Cerebellar cortex (tissue), 1 donor: ENCODE measurements around the gene NT5C1B.

Source experiments
- DNase-seq: peaks from one replicate; pipeline ENCODE4 v3.0.0-alpha.2; 2015; ENCODE audit warnings: low spot score

Gene NT5C1B

DNA sequence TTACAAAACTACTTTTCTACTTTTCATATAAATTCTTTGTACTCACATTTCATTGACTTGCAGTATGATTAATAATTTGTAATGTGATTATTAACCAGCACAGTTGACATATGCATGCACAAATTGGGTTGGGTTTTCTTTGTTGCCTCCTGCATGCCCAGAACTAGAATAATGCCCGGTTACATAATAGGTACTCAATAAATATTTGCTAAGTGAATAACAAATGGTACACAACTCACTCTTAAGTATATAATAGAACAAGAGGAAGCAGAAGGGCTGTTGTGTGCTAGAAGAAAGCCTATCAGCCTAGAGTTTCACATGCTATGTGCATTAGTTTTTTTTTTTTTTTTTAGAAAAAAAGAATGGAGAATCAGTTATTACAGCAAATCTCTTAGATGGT, 38.2 kb downstream of the NT5C1B start:
- DNase-seq = no peak

DNA sequence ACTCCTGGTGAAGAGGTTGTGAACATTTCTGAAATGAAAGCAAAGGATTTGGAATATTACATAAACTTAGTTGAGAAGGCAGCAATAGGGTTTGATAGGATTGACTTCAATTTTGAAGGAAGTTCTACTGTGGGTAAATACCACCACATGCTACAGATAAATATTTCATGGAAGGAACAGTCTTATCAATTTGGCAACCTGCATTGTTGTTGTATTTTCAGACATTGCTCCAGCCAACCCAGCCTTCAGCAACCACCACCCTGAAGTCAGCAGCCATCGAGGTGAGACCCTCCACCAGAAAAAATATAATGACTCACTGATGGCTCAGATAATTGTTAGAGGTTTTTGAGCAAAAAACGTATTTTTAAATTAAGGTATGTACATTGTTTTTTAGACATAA, 38.9 kb downstream of the NT5C1B start:
- no peak for DNase-seq

DNA sequence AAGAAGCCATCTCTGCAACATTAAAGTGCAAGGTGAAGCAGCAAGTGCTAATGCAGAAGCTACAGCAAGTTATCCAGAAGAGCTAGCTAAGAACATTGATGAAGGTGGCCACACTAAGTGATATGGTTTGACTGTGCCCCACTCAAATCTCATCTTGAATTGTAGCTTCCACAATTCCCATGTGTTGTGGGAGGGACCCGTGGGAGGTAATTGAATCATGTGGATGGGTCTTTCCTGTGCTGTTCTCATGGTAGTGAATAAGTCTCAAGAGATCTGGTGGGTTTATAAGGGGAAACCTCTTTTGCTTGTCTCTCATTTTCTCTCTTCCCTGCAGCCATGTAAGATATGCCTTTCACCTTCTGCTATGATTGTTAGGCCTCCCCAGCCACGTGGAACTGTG, 40.3 kb downstream of the NT5C1B start:
- DNase-seq = no peak

DNA sequence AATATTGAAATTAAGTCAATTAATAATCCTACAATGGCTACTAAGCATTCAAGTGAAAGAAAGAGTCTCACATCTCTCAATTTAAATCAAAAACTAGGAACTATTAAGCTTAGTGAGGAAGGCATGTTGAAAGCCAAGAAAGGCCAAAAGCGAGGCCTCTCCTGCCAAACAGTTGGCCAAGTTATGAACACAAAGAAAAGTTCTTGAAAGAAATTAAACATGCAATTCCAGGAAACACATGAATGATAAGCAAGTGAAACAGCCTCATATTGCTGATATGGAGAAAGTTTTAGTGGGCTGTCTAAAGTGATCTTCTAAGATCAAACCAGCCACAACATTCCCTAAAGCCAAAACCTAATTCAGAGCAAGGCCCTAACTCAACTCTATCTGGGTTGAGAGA, 40.7 kb downstream of the NT5C1B start:
- DNase-seq = no peak

DNA sequence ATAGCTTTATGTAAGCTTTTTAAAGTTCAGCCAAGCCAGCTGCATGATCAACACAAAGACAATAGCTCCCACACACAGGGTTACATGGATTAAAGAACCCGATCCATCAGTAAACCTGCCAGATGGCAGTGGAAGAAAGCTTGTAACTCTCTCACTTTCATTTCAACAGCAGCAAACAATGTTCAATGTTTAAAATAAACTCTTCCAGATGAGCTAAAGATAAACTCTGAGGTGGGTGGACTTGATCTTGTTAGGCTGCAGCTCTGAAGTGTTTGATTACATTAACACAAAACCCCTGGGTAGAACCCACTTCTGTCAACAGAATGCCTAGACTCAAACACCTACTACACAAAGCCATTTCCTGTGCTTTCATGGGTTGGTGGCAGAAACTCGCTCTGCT, 42.8 kb downstream of the NT5C1B start:
- DNase-seq = no peak

DNA sequence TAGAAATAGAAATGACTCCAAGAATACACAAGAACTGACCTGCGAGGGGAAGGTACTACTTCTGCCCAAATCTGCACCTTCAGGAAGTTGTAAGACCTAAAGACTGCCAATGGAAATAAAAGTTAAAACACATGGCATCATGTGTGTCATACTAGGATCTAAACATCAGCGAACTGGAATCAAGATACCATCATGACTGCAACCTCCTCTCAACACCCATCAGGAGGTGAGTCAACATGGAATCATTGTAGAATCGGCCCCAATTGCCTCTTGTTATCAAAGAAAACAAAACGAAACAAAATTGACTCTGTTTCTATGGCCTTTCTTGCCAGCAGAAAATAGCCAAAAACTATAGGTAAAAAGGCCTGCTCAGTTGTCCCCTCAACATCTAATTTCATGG, 44.0 kb downstream of the NT5C1B start:
- no peak for DNase-seq

DNA sequence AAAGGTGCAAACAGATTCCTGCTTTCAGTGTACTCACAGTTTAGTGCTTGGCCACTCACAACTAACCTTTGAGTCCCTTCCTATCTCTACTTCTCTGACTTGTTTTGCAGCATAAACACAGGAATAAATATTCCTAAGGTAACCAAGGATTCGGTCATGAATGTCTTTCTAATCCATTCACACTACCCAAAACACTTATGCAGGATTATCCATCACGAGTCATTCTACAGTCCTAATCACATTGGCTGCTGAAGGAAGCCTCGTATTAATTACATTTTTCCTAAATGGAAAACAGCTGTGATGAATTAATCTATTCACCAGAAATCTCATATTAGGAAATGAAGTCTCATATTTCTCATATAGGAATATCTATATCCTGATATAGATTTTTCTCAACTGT, 45.2 kb downstream of the NT5C1B start:
- no peak for DNase-seq

DNA sequence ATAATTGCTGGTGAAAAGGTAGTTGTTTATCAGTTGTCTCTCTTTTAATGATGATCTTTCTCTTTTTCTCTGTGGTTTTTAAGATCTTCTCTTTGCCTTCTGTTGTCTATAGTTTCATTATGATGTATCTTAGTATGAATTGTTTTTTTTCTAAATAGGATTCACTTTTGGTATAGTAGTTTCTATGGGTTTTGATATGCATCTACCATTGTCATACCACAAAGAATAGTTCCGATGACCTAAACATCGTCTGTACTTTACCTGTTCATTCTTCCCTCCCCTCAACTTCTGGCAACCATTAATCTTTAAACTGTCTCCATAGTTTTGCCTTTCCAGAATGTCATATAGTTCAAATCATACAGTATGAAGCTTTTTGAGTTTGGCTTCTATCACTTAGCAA, 48.5 kb downstream of the NT5C1B start:
- no peak for DNase-seq

DNA sequence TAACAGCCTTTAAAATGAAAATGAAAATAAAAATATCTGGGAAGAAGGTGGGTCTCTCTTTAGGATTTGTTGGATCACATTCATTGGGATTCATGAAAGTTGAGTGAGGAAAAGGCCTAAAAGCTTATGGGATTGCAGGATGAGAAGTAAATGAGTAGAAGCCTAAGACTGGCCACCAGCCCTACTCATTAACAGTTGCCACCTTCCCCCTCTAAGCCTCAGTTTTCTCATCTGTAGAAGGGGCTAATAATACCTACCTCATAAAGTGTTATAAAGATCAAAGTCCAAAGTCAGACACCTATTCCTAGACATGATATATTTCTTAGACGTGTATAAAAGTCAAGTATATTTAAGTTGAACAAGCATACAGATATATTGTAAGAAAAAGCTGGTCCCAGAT, 52.7 kb downstream of the NT5C1B start:
- DNase-seq = no peak

DNA sequence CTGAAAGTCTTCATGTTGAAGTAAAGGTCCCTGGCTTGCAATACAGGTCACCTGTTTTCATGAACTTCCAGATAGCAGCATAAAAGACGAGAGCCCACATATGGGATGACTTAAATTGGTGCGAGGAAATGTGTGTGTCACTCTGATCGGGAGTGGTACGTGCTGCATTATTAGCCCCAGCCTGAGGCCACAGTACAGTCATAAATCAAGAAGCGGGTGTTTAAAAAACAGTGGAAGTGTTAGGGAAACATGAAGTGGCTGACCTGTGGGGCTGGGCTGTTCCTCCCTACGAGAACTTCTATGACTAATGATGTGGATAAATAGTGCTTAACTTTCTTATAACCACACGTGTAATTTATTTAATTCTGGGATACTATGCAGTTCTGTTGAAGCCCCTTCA, 53.3 kb downstream of the NT5C1B start:
- DNase-seq = no peak

DNA sequence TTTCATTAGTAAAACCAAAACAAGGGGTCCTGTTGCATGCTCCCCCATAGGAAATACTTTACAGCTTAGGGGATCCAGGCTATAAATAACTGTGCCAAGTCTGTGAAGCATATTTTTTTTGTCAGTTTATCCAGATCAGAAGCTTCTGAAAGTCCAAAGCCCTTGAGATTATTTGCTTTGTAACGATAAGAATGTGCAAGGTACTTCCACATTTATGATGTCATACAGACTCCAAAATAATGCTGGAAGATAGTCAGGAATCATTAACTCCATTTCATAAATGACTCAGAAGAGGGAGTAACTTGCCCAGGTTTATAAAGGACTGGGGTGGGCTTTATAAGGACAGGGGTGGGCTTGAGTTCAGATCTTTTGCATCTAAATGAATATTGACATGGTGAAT, 58.2 kb downstream of the NT5C1B start:
- DNase-seq = no peak

DNA sequence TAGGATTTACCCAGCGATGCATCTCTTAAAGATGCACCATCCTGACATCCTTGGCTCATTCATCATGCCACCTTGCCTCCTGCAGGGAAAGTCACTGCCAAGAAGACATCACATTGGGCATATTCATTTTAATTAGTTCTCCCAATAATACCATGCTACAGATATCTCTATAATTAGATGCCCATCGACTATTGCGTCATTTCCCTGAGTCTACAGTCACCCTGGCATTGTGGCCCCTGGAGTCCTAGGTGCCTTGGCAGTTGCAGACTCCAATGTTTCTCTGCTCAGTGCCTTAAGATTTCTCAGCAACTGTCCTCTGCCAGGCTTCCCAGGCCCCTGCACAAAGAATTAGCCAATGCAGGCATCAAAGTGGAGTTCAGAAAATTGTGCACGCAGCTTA, 61.5 kb downstream of the NT5C1B start:
- DNase-seq = no peak

DNA sequence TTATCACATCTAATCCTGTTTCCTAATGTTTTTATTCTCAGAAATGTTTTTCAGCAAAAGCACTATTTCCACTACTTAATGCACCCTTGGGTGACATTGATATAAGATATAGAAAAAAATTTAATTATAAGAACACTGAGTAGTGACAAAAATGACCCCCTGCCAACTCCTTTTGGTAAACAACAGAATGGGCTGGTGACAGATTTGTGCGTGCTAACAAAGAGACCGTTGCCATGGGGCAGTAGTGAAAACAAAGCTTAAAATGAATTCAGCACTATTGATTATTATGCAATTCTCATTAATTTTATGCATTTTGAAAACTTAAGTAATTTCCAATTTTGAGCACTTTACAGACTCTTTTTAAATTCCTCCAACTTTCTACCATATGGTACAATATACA, 62.0 kb downstream of the NT5C1B start:
- DNase-seq = no peak

DNA sequence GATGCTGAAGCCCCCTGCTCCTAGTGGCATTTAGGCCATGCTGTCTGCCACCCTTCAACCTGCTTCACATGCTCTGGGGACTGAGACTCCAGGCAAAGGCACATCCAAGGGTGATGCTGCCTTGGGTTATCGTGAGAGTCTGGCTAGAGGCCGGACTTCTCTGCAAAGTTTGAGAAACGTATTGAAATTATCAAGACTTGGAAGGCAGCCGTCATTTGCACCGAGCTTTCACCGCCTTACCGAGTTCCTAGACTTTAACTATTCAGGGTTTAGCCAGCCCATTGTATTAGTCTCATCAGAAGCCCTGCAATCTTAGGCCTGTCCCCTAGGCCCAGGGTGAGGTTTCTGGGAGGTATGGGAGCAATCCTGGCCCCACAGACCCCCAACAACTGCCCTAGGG, 62.9 kb downstream of the NT5C1B start:
- no peak for DNase-seq

DNA sequence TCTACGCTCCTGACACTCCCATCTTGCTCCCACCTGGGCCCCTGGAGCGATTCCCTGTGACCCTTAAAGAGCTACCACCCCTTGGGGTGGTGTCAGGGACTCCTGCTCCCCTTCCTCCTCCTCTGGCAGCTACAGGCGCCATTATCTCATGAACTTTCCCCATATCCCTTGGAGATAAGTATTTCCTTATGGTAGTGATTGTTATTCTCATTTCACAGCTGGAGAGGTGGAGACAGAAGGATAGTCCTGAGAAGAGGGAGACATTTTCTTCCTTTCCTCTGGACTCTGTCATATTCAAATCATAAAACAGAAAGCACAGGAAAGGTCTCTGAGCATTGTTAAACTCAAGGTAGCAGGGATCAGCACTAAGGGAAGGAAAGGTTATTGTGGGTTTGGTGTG, 63.5 kb downstream of the NT5C1B start:
- no peak for DNase-seq

DNA sequence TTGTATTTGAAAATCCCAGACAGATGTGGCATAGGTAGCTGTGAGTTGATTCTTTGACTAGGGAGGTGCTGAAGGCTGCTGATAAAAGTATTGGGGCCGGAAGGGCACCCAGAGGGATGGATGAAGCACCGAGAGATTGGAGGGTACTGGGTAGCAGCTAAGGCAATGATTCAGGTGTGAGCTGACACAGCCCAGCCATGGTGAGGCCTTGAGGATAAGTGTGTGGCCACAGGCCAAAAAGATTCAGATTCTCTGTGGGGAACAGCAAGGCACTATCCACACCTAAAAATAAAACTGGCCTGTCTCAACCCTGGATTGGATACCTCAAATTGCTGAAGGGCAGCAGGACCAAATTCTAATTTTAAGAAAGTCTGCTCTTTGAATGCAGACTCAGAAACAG, 64.1 kb downstream of the NT5C1B start:
- no peak for DNase-seq

DNA sequence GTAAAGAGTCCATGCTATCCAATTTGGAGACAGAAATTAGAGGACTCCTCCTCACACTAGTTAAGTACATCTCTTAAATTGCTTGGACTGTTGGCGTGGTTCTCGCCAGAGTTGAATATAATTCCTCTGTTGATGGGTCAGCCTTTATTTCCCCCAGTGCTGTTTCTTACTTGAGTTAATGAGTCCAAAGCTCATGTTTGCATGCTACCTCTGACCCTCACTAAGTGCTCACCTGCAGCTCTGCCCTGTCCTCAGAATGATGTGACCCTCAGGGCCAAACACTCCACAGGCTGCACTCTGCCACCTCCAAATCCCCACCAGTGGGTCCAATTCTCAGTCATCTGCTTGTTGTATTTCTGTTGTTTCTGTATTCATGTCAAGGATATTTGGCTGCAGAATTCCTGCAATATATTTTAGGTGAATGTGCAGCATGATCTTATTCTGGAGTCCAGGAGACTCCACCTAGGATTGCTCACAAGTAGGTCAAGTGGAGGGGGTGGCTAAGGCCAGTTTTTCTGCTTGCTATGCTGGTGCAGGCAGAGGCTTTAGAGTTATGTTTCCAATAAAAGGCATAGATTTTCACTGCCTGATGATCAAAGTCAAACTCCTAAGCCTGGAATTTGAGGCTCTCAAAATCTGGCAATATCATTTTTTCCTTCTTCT, 66.8 kb downstream of the NT5C1B start:
- DNase-seq = no peak

DNA sequence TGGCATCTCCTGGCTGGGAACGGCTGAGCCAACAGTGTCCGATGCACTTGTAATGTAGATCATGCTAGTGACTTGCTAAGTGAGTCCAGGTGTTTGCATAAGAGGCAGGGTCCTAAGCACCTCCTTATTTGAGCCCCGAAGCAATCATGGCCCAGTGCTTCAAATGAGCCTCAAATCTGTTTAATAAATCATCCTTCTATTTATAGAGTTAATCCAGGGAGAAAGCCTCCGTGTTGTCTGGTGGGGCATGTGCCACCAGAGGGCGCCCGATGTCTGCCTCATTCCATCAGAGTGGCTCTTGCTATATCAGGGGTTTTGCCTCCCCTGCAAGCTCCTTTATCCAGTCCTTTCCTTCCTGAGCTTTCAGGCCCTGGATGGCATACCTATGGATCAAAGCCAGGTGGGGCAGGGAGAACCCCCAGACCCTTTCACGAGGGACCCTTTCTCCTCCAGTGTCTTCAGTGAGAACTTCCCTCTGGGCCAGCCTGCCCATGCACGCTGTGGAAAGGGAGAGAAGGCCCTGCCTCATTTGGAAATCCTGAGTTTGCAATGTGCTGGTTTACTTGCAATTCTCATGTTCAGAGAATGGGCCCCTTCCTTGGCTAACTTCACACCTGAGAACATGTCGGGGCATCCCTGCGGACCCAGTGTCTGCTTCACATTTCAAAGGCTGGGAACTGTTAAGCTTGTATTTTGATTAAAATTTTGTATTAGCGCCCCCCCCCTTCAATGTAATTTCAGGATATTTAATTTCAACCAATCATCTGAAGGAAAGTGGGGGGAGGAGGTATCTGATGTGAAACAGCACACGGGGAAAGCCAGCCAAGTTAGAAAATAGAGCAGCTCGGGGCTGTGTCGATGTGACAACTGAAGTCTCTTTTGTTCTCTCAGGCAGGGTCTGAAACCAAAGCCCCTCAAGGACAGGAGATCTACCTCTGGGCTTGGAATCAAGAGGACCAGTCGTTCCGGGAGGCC, 68.6 kb downstream of the NT5C1B start:
- DNase-seq = peak; percentile 83

DNA sequence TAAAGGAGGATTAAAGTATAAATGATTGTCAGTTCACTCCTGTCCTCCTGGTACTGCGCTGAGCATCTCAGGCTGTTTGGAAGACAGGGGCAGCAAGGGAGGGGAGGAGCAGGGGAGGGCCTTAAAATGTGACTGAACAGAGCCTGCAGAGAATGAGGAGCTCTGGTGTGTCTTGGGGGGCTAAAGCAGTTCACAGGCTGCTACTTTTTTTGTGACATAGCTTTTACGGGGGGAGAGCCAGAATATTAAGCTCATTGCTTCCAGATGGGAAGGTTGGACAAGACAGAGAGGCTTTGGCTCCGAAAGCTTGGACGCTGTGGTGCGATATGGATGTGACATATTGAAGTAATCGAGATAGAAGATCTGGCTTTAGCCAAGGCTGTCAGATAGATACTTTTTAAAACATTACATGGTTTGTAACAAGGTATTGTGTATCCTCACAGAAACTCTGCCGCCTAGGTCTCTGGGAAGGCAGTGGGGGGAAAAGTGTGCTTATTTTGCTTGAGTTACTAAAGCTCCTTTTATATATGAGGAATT, 69.4 kb downstream of the NT5C1B start:
- DNase-seq = no peak

DNA sequence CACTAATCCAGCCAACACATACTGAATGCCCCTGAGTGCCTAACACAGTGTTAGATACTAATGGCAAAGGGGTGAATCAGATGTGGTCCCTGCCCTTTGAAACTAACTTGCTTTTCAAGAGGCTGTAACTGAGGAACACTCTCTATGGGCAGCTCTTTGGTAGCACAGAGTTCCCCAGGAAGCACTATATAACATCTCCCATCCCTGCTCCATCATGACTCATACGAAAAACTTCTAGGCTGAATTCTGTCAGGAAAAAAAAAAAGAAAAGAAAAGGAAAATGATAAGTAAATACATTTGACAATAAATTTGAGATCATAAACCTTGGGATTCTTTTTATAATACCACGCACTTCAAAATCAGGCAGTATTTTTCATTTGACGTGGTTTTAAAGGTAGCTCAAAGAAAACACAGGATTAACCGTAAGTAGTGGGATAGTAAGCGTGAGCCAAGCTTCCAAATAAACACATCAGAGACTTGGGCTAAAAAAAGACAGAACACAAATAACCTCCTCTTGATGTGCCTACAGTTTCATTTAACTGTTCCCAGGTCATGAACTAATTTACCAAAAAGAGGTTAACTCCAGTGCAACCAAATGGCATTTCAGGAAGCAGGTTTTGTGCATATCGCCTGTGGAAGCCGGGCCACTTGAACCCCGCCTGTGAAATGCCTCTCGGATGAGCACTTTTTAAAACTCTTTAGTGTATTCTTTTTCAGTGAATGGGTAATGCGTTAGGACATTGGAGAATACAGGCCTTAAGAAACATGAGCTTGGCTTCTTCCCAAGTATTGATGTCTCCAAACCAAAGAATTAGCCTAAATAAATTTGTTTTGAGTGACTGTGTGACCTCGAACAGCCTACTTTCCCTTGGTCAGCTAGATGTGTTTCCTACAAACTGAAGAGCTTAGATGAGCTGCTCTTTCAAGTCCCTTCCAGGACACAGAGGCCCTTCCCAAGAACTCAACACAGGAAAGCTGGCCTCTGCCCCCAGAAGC, 71.0 kb downstream of the NT5C1B start:
- no peak for DNase-seq

DNA sequence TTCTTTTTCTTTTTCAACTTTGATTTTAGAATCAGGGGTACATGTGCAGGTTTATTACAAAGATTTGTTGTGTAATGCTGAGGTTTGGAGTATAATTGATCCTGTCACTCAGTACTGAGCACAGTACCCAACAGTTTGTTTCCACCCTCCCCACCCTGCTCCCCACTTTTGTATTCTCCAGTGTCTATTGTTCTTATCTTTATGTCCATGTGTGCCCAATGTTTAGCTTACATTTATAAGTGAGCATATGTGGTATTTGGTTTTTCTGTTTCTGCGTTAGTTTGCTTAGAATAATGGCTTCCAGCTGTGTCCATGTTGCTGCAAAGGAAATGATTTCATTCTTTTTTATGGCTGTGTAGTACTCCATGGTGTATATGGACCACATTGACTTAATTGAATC, 72.0 kb downstream of the NT5C1B start:
- DNase-seq = no peak

DNA sequence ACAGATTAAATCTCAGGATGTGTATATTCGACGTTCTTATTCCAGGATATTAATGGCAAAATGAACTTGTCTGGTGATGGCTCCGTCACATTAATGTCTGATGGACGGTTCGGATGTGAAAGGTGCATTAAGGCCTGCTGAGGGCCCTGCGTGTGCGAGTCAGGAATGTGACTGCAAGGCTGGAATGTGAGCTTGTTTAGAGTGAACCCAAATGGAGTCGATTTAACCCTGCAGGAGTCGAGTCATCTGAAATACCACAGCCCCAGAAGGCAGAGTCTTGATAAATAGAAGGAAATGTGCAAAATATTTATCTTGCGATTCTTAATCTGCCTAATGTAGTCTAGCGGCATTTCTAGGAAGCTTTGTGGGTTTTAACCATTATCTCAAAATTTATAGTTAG, 73.3 kb downstream of the NT5C1B start:
- no peak for DNase-seq
